Endothelial cell of umbilical vein (primary cell): ENCODE results near the gene HSPA1A. TPM values are rescaled to one million over a fixed set of nuclear protein-coding genes. Genes with fewer than 3 reads are reported as not detected.

Experiments
- BruUV-seq: library from RNA; stranded (reverse); fragments of 400-500 nt; replicated peaks from 2 replicates; lab custom pipeline; 2021; lab: Mats Ljungman, UMichigan
- CTCF ChIA-PET: fragments of 300-600, 350-600 bp; sonication (Branson Sonifier 250); formaldehyde crosslinking; loops from one replicate; lab custom pipeline; 2021; ENCODE audit warnings: antibody characterized with exemption, inconsistent platforms; lab: Charles Lee
- POLR2A ChIA-PET: fragments of 300-600, 350-600 bp; sonication (Branson Sonifier 250); formaldehyde crosslinking; loops from one replicate; lab custom pipeline; 2021; ENCODE audit warnings: antibody characterized with exemption, inconsistent platforms; lab: Charles Lee
- DNase-seq: peaks from one replicate; pipeline ENCODE4 v3.0.0-alpha.2; 2011; ENCODE audit warnings: low read depth, low spot score
- FAIRE-seq: peaks from 2 replicates; lab custom pipeline; 2011; peaks lifted over from hg19 to GRCh38; lab: Jason Lieb, UNC
- H2AFZ ChIP-seq: 2 replicates; pipeline ENCODE4 v1.6.0; 2012; ENCODE audit warnings: low read depth, low read length, control low read depth, inconsistent platforms
- H3K27ac ChIP-seq: 2 replicates; pipeline ENCODE4 v1.5.1; 2011; ENCODE audit warnings: low read depth, mild to moderate bottlenecking, control low read depth, low read length, moderate library complexity; ENCODE audit not compliant: insufficient read depth
- H3K27me3 ChIP-seq, 2 experiments: 2 replicates each; pipeline versions ENCODE4 v1.6.0 to v1.6.1; 2011; ENCODE audit warnings: low read length in 2 of 2, mixed read lengths in 1 of 2; ENCODE audit not compliant: control insufficient read depth in 2 of 2, insufficient read depth in 2 of 2
- H3K36me3 ChIP-seq, 2 experiments: 2 replicates in 1 of 2; 3 replicates in 1 of 2; pipeline ENCODE4 v1.5.1; 2011; ENCODE audit warnings: low read length in 2 of 2, mild to moderate bottlenecking in 1 of 2, moderate library complexity in 1 of 2; ENCODE audit not compliant: control insufficient read depth in 2 of 2, insufficient read depth in 2 of 2; ENCODE audit errors: extremely low read depth in 1 of 2
- H3K4me1 ChIP-seq: 3 replicates; pipeline ENCODE4 v1.5.1; 2011; ENCODE audit warnings: mild to moderate bottlenecking, low read length; ENCODE audit not compliant: control insufficient read depth, insufficient read depth; ENCODE audit errors: extremely low read depth
- H3K4me2 ChIP-seq: 2 replicates; pipeline ENCODE4 v1.6.1; 2011; ENCODE audit warnings: low read length, control low read depth, mixed read lengths; ENCODE audit not compliant: insufficient read depth
- H3K4me3 ChIP-seq, 3 experiments: fragments of 200-600 bp in 1 of 3; sonication (generic), shearing (Covaris generic) in 1 of 3; replicated peaks in 1 of 3; 2 replicates each; pipeline ENCODE4 v1.5.1; 2011 to 2016; ENCODE audit warnings: control low read depth in 3 of 3, low read length in 3 of 3, mild to moderate bottlenecking in 2 of 3, inconsistent platforms in 1 of 3, low read depth in 1 of 3, moderate library complexity in 1 of 3; ENCODE audit not compliant: insufficient read depth in 1 of 3
- H3K79me2 ChIP-seq: 2 replicates; pipeline ENCODE4 v1.6.0; 2012; ENCODE audit warnings: low read length, inconsistent platforms; ENCODE audit not compliant: control insufficient read depth, insufficient read depth
- H3K9ac ChIP-seq: replicated peaks from 2 replicates; pipeline ENCODE3; 2011; ENCODE audit warnings: low read length, control low read depth; ENCODE audit not compliant: insufficient read depth; ENCODE audit errors: extremely low read depth
- H3K9me1 ChIP-seq: replicated peaks from 3 replicates; pipeline ENCODE4 v1.6.0; 2011; ENCODE audit warnings: mild to moderate bottlenecking, low read length; ENCODE audit not compliant: control insufficient read depth, insufficient read depth; ENCODE audit errors: extremely low read depth
- H3K9me3 ChIP-seq: replicated peaks from 2 replicates; pipeline ENCODE4 v1.5.1; 2012; ENCODE audit warnings: low read length, inconsistent platforms; ENCODE audit not compliant: control insufficient read depth, insufficient read depth
- H4K20me1 ChIP-seq: replicated peaks from 2 replicates; pipeline ENCODE3; 2011; ENCODE audit warnings: mild to moderate bottlenecking, low read length; ENCODE audit not compliant: control insufficient read depth, insufficient read depth; ENCODE audit errors: extremely low read depth
- EZH2 ChIP-seq: IDR thresholded peaks from 2 replicates; pipeline ENCODE4 v1.6.1; 2012; ENCODE audit warnings: borderline replicate concordance, low read depth, mild to moderate bottlenecking, moderate library complexity, low read length, inconsistent platforms; ENCODE audit not compliant: severe bottlenecking
- FOS ChIP-seq: IDR thresholded peaks from 2 replicates; pipeline ENCODE4 v1.6.1; 2011; ENCODE audit warnings: mild to moderate bottlenecking, low read length, moderate library complexity, borderline replicate concordance; ENCODE audit not compliant: insufficient read depth
- GATA2 ChIP-seq: IDR thresholded peaks from 2 replicates; pipeline ENCODE4 v1.7.0; 2011; ENCODE audit warnings: low read depth, mild to moderate bottlenecking, moderate library complexity, mixed read lengths, low read length; ENCODE audit not compliant: insufficient read length, insufficient read depth
- JUN ChIP-seq: IDR thresholded peaks from 2 replicates; pipeline ENCODE4 v1.6.1; 2011; ENCODE audit warnings: borderline replicate concordance, low read depth; ENCODE audit not compliant: insufficient read length, insufficient read depth
- POLR2A ChIP-seq: IDR thresholded peaks from 2 replicates; pipeline ENCODE4 v1.6.1; 2012; ENCODE audit warnings: low read depth, mild to moderate bottlenecking, control low read depth, low read length
- POLR2AphosphoS5 ChIP-seq: IDR thresholded peaks from 2 replicates; pipeline ENCODE4 v1.6.1; 2012; ENCODE audit warnings: low read depth, mild to moderate bottlenecking, control low read depth, low read length, moderate library complexity; ENCODE audit not compliant: insufficient read depth
- dilution Hi-C: fragments of 300-500 bp; cut with MboI; formaldehyde crosslinking; loops from one replicate; pipeline ENCODE4 v1.15.0; 2019; ENCODE audit warnings: low sequenced_read_pairs; ENCODE audit not compliant: extremely low pct_ligation_motif_present
- intact Hi-C: fragments of 100-400 bp; cut with micrococcal nuclease; formaldehyde crosslinking; loops from one replicate; pipeline ENCODE4 v1.10.0; 2022
- polyA plus RNA-seq, 4 experiments: library from polyadenylated mRNA; depleted of rRNA in 3 of 4; stranded (reverse) in 3 of 4; unstranded in 1 of 4; fragments of >200 nt; gene quantifications; 2 replicates each; pipeline versions ENCODE4 v1.2.1 to v1.2.3, GENCODE V29; 2011 to 2012; ENCODE audit warnings: missing spikeins in 1 of 4
- total RNA-seq: library from RNA; stranded (reverse); gene quantifications from 2 replicates; pipeline ENCODE4 v1.2.3, GENCODE V29; 2021
- TF ChIP-seq, protein P1 (sequence below): IDR thresholded peaks from 2 replicates; pipeline ENCODE4 v1.6.1; 2011; ENCODE audit not compliant: insufficient read depth, insufficient read length
- TF ChIP-seq, protein P2 (sequence below), 2 donors: IDR thresholded peaks; 1 replicate in 1 of 2; 2 replicates in 1 of 2; pipeline ENCODE4 v1.5.1; 2011; ENCODE audit warnings: low read length in 2 of 2, mild to moderate bottlenecking in 2 of 2, moderate library complexity in 2 of 2, control low read depth in 1 of 2, inconsistent platforms in 1 of 2, low read depth in 1 of 2; ENCODE audit not compliant: insufficient read depth in 1 of 2; ENCODE audit errors: extremely low read depth in 1 of 2

HSPA1A gene
- total and polyA plus RNA-seq, 2 donors (not counting 3 experiments of a cell fraction or from before 2014, with no cell fraction given): 56.0 to 58.3 TPM

DNA sequence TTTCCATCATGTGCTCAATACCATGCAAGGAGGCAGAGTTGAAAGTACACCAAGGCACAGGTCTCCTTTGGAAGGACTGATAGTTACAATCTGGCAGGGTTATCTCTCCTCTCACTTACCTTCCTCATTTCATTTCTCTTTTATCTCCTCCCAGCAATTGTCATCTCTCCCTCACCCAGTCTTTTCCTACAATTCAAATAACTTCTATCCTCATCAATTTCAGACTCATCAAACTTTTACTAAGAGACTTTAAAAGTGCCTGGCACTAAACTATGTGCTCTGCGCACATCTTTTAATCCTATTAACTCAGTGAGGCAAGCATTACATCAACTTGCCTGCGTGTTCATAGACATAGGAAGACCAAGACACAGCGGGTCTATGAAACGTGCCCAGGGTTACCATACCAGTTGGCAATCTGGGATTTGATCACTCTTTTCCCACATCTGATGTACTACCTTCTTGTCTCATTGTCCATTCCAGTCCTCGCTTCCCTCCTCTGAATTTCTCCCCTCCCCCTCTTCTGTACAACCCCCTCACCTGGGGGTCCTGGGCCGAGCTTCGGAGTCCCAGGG lies 21.0 kb upstream of the HSPA1A start:
- dilution Hi-C loops (no loop called here), intact Hi-C loops (loop anchor here (2.0 kb wide), 3 partner anchors 20 to 56 kb away; partner anchors contain the start of genes HSPA1A and HSPA1L)
- Histone ChIP-seq H3K36me3 (peaks cover 0 to 5% of the 10 kb centered on the region in 2 experiments), H3K9me3 (no peaks in the 10 kb centered on the region), H2AFZ (no peak overlapping the region), H3K9ac (peak overlapping the region; percentile 95), H3K9me1 (no peaks in the 10 kb centered on the region), H3K27me3 (no peaks in the 10 kb centered on the region), H3K4me3 (peak overlapping the region; percentile 49 to 71 (median 67)), H3K4me2 (peak overlapping the region; percentile 82), H3K4me1 (peaks cover 15% of the 10 kb centered on the region), H3K79me2 (peaks cover 20% of the 10 kb centered on the region), H3K27ac (peak overlapping the region; percentile 89), H4K20me1 (no peaks in the 10 kb centered on the region)
- CTCF ChIA-PET: interaction anchor here (0.6 to 3.0 kb wide), 5 partner anchors 12 to 36 kb away, joined by 3 to 28 read pairs (median 10); partner anchors contain the start of genes HSPA1B and LSM2
- DNase-seq (peak; percentile 35), FAIRE-seq (peak; percentile 75)
- no peak for TF ChIP-seq FOS
- TF ChIP-seq, protein P1, sequence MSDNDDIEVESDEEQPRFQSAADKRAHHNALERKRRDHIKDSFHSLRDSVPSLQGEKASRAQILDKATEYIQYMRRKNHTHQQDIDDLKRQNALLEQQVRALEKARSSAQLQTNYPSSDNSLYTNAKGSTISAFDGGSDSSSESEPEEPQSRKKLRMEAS: no peak
- no peak for TF ChIP-seq POLR2A
- no peak for TF ChIP-seq EZH2
- no peak for TF ChIP-seq JUN
- TF ChIP-seq GATA2: no peak
- TF ChIP-seq POLR2AphosphoS5: no peak
- TF ChIP-seq, protein P2, sequence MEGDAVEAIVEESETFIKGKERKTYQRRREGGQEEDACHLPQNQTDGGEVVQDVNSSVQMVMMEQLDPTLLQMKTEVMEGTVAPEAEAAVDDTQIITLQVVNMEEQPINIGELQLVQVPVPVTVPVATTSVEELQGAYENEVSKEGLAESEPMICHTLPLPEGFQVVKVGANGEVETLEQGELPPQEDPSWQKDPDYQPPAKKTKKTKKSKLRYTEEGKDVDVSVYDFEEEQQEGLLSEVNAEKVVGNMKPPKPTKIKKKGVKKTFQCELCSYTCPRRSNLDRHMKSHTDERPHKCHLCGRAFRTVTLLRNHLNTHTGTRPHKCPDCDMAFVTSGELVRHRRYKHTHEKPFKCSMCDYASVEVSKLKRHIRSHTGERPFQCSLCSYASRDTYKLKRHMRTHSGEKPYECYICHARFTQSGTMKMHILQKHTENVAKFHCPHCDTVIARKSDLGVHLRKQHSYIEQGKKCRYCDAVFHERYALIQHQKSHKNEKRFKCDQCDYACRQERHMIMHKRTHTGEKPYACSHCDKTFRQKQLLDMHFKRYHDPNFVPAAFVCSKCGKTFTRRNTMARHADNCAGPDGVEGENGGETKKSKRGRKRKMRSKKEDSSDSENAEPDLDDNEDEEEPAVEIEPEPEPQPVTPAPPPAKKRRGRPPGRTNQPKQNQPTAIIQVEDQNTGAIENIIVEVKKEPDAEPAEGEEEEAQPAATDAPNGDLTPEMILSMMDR (IDR thresholded peaks at IDR 0.05; ENCODE audit: extremely low read depth in 1 of 2, insufficient read depth in 1 of 2, low read depth in 1 of 2, low read length in 2 of 2): no peak
- POLR2A ChIA-PET: interaction anchor here (0.7 kb wide), 1 partner anchor 33 kb away, joined by 7 read pairs; the partner anchor contains the start of gene HSPA1B
- no TSS peak for BruUV-seq
